NT2/D1 (cell line): ENCODE results near the gene SLC9A1.

Source experiments
- SUZ12 ChIP-seq: IDR thresholded peaks from 2 replicates; pipeline ENCODE4 v1.6.1; 2011; ENCODE audit not compliant: insufficient read length, insufficient read depth; ENCODE audit errors: extremely low read depth
- YY1 ChIP-seq: IDR thresholded peaks from 2 replicates; pipeline ENCODE4 v1.6.1; 2011; ENCODE audit not compliant: insufficient read length, insufficient read depth
- ZNF274 ChIP-seq: IDR thresholded peaks from 2 replicates; pipeline ENCODE4 v1.6.1; 2011; ENCODE audit warnings: mild to moderate bottlenecking, low read depth, low read length

- TF ChIP-seq SUZ12 (no peak), ZNF274 (no peak), YY1 (no peak)
These were observed 84.4 kb downstream of the SLC9A1 start for GRCh38 chr1:27070390-27071048.
